HG03280 (cell line): ENCODE data around the gene PIK3R2.
"Not testable (repeated sequence)": the region's sequence is repeated elsewhere in the genome, so short reads cannot be mapped to it uniquely, and the experiment has no call there.

Experiments used
- ATAC-seq: cut with Tn5 transposase; IDR thresholded peaks from one replicate; pipeline ENCODE4 v1.9.1; 2021; ENCODE audit warnings: mild to moderate bottlenecking, moderate library complexity; ENCODE audit not compliant: unreplicated experiment

The PIK3R2 gene

GRCh38 chr19:18202397-18202777 is 49.4 kb downstream of the PIK3R2 start:
- ATAC-seq, result no peak

- ATAC-seq, result no peak
Observed at GRCh38 chr19:18202778-18203407, 49.9 kb downstream of the PIK3R2 start.

- ATAC-seq, result no peak
Observed at GRCh38 chr19:18203408-18203862, 50.5 kb downstream of the PIK3R2 start.

- peak; percentile 89 for ATAC-seq
Observed at GRCh38 chr19:18203863-18204393, 51.0 kb downstream of the PIK3R2 start, which contains the start of gene RAB3A. Gene RAB3A (minus strand): TSS chr19:18204042. CDS start chr19:18202740, 1,302 bp downstream.

- ATAC-seq, result peak; percentile 11
Observed at GRCh38 chr19:18204394-18205199, 51.6 kb downstream of the PIK3R2 start.

- no peak for ATAC-seq
Observed at GRCh38 chr19:18205200-18205892, 52.4 kb downstream of the PIK3R2 start.

- no peak for ATAC-seq
Observed at GRCh38 chr19:18206018-18206417, 53.1 kb downstream of the PIK3R2 start.

GRCh38 chr19:18208098-18208951 is 55.4 kb downstream of the PIK3R2 start:
- no peak for ATAC-seq

- ATAC-seq, result not testable (repeated sequence)
Observed at GRCh38 chr19:18209912-18210311, 56.9 kb downstream of the PIK3R2 start.

GRCh38 chr19:18211683-18212082 is 58.7 kb downstream of the PIK3R2 start:
- no peak for ATAC-seq

- ATAC-seq, result no peak
Observed at GRCh38 chr19:18214779-18215433, 61.9 kb downstream of the PIK3R2 start.

- ATAC-seq, result no peak
Observed at GRCh38 chr19:18216789-18217188, 63.8 kb downstream of the PIK3R2 start.

- ATAC-seq, result no peak
Observed at GRCh38 chr19:18218159-18218558, 65.2 kb downstream of the PIK3R2 start.

GRCh38 chr19:18218600-18218999 is 65.6 kb downstream of the PIK3R2 start:
- ATAC-seq, result no peak
